Mesothelial cell of epicardium (in vitro differentiated cells): ENCODE data around the gene ADGRL3. TPM values are rescaled to one million over a fixed set of nuclear protein-coding genes. Genes with fewer than 3 reads are reported as not detected.

ENCODE experiments used
- DNase-seq, 2 experiments: peaks; one replicate each; pipeline ENCODE4 v3.0.0; 2021; ENCODE audit warnings: low spot score in 2 of 2; ENCODE audit not compliant: unreplicated experiment in 2 of 2
- H3K27ac Mint-ChIP-seq: 2 replicates; pipeline ENCODE4 v1.8.0; 2021; ENCODE audit warnings: mixed read lengths
- H3K27me3 Mint-ChIP-seq: 2 replicates; pipeline ENCODE4 v1.8.0; 2021; ENCODE audit warnings: low read depth, mixed read lengths
- H3K36me3 Mint-ChIP-seq: 2 replicates; pipeline ENCODE4 v1.8.0; 2021; ENCODE audit warnings: mixed read lengths
- H3K4me1 Mint-ChIP-seq: 2 replicates; pipeline ENCODE4 v1.8.0; 2021; ENCODE audit warnings: mixed read lengths
- H3K4me3 Mint-ChIP-seq: 2 replicates; pipeline ENCODE4 v1.8.0; 2021; ENCODE audit warnings: mild to moderate bottlenecking, moderate library complexity, mixed read lengths
- H3K9me3 Mint-ChIP-seq: 2 replicates; pipeline ENCODE4 v1.8.0; 2021; ENCODE audit warnings: mixed read lengths
- total RNA-seq: library from RNA; stranded (reverse); gene quantifications from 3 replicates; pipeline ENCODE4 v1.2.1, GENCODE V29; 2021
- TF ChIP-seq, protein P1 (sequence below): fragments of 200-600 bp; sonication (generic); IDR thresholded peaks from one replicate; pipeline ENCODE4 v1.5.0; 2021; ENCODE audit warnings: antibody characterized with exemption; ENCODE audit not compliant: unreplicated experiment

ADGRL3 gene
- total RNA-seq, 1 donor from 2014 or later = 68.3 TPM

DNA sequence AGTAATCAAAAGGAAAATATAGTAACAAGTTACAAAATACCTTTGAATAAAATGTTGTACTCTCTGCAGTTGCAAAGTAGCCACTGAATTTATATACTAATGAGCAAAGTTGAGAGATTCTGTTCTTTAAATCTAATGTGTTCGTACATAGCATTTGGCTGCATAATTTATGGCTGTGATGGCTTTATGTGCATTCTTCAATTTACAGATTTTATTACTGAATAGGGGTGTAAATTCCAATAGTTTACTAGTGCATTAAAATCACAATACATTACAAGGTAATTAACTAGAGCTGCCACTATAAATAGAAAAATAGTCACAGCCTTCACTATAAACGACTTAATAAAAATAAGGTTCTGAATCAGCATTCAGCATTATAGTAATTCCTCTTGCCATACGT, 620.0 kb downstream of the ADGRL3 start:
- H3K36me3 Mint-ChIP-seq = peaks cover 9% of the 10 kb centered on the region
- TF ChIP-seq, protein P1, sequence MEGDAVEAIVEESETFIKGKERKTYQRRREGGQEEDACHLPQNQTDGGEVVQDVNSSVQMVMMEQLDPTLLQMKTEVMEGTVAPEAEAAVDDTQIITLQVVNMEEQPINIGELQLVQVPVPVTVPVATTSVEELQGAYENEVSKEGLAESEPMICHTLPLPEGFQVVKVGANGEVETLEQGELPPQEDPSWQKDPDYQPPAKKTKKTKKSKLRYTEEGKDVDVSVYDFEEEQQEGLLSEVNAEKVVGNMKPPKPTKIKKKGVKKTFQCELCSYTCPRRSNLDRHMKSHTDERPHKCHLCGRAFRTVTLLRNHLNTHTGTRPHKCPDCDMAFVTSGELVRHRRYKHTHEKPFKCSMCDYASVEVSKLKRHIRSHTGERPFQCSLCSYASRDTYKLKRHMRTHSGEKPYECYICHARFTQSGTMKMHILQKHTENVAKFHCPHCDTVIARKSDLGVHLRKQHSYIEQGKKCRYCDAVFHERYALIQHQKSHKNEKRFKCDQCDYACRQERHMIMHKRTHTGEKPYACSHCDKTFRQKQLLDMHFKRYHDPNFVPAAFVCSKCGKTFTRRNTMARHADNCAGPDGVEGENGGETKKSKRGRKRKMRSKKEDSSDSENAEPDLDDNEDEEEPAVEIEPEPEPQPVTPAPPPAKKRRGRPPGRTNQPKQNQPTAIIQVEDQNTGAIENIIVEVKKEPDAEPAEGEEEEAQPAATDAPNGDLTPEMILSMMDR = no peak
- peaks cover 4% of the 10 kb centered on the region for H3K4me1 Mint-ChIP-seq
- no peaks in the 10 kb centered on the region for H3K27me3 Mint-ChIP-seq
- no peak for DNase-seq
- no peak overlapping the region for H3K27ac Mint-ChIP-seq
- H3K9me3 Mint-ChIP-seq = no peaks in the 10 kb centered on the region
- H3K4me3 Mint-ChIP-seq = no peak overlapping the region

DNA sequence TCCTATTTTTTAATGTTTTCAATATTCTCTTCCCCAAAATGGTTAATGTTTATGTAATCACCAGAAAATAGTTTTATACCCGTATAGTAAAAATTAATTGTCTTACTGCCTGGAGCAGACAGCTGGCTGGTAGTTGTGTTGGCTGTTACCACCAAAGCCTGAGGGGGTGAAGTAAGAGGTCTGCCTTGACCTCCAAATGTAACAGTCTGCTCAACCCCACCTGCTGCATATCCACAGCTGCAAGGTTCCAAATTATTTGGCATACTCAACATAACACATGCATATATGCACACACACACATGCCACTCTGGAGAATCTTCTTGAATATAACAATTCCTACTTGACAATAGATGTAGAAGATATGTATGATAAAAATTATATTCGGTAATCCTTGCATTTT, 624.3 kb downstream of the ADGRL3 start:
- TF ChIP-seq, protein P1 = no peak
- Mint-ChIP-seq H3K27me3 (no peaks in the 10 kb centered on the region), H3K9me3 (no peaks in the 10 kb centered on the region), H3K4me1 (peaks cover 22% of the 10 kb centered on the region), H3K4me3 (no peak overlapping the region), H3K27ac (no peak overlapping the region), H3K36me3 (no peaks in the 10 kb centered on the region)
- no peak for DNase-seq

DNA sequence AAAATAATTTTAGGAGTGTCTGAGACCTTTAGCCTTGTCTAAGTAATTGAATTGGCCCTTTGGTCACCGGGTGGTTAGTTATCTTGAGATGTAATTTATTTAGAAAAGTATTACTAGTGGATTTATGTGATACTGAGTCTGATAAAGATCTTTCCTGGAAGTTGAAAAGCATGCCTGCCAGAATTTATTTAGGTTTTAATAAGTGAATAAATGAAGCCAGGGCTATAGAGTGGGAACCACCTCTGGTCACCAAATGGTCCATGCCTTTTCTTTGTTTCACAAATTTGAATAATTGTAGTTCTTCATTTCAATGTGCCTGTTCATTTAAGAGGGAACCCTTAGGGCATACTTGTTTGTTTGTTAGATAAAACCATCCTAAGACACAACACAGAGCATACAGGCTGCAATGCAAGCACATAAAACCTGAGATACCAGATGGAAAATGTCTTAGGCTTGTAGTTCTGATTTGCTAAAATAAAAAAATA, 627.8 kb downstream of the ADGRL3 start:
- H3K27me3 Mint-ChIP-seq = no peaks in the 10 kb centered on the region
- no peaks in the 10 kb centered on the region for H3K36me3 Mint-ChIP-seq
- peaks cover under 1% of the 10 kb centered on the region for H3K9me3 Mint-ChIP-seq
- DNase-seq = no peak
- no peak overlapping the region for H3K27ac Mint-ChIP-seq
- no peak overlapping the region for H3K4me3 Mint-ChIP-seq
- H3K4me1 Mint-ChIP-seq = peaks cover 23% of the 10 kb centered on the region
- TF ChIP-seq, protein P1 = no peak

DNA sequence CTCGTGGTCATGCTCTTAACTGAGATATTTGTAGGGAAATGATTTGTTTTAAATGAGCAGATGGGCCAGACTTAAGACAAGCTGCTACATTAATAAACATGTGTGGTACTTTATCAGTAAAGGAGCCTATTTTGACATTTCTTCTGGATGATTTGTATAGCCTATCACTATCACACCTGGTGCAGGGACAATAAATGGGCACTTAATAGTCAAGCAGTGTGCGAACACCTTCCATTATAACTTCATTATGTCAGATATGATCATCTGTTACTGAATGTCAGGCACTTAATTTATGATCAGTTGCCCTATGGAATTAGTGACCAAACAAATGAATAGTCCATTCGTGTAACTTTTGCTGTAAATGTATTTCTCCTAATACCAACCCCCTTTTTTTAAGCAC, 628.8 kb downstream of the ADGRL3 start:
- Mint-ChIP-seq H3K4me3 (no peak overlapping the region), H3K27me3 (no peaks in the 10 kb centered on the region), H3K36me3 (no peaks in the 10 kb centered on the region), H3K9me3 (peaks cover 5% of the 10 kb centered on the region), H3K27ac (no peak overlapping the region), H3K4me1 (peaks cover 23% of the 10 kb centered on the region)
- no peak for DNase-seq
- TF ChIP-seq, protein P1 = no peak

DNA sequence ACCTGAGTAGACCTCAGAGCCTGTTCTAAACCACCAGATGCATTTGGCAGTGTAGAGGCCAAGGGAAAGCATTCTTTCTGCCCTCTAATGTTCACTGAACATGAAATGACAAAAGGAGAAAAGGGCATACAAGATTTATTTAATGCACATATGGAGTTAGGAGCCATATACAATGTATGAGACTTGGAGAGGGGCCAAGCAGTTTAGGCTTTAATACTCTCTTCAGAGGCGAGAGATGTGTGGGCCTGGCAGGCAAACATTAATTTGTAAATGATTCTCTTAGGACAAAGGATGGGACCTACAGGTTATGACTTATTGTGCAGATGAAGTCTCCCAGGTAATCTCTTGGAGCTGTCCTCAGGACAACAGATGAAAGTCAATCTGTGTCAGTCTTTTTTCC, 631.9 kb downstream of the ADGRL3 start:
- no peak for DNase-seq
- H3K9me3 Mint-ChIP-seq = peaks cover 5% of the 10 kb centered on the region
- H3K4me3 Mint-ChIP-seq = no peak overlapping the region
- no peak overlapping the region for H3K27ac Mint-ChIP-seq
- TF ChIP-seq, protein P1 = no peak
- H3K4me1 Mint-ChIP-seq = peaks cover 23% of the 10 kb centered on the region
- no peaks in the 10 kb centered on the region for H3K36me3 Mint-ChIP-seq
- H3K27me3 Mint-ChIP-seq = no peaks in the 10 kb centered on the region

DNA sequence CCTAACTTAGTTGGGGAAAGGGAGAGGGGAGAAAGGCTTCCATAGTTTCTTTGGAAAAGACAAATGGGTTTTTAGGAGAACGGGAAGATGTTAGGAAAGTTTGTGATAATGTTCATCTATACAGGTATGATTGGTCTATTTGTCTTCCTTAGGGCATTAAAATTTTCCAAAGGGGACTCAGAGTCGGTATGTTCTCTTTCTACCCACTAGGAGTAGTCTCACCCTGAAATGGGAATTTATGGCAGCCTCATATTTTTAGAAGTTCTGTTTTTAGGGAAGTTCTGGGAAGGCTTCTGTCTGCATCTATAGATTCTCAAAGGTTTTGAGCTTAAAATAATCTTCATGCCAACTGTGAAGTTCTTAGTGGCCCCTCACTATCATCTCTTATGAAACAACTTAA, 637.3 kb downstream of the ADGRL3 start:
- TF ChIP-seq, protein P1 = no peak
- no peaks in the 10 kb centered on the region for H3K27me3 Mint-ChIP-seq
- peaks cover 15% of the 10 kb centered on the region for H3K4me1 Mint-ChIP-seq
- H3K36me3 Mint-ChIP-seq = no peaks in the 10 kb centered on the region
- DNase-seq = no peak
- H3K4me3 Mint-ChIP-seq = no peak overlapping the region
- peaks cover 13% of the 10 kb centered on the region for H3K9me3 Mint-ChIP-seq
- no peak overlapping the region for H3K27ac Mint-ChIP-seq
